HT1080 (cell line): ENCODE data around the gene REV3L. TPM values are rescaled to one million over a fixed set of nuclear protein-coding genes. Genes with fewer than 3 reads are reported as not detected.

ENCODE experiments used
- DNase-seq: peaks from one replicate; pipeline ENCODE4 v3.0.0-alpha.2; 2015; ENCODE audit warnings: low read depth
- total RNA-seq: library from RNA; depleted of rRNA; stranded (reverse); fragments of >200 nt; shearing (Covaris generic); gene quantifications from 2 replicates; pipeline ENCODE4 v1.2.3, GENCODE V29; 2014

REV3L gene
- total RNA-seq, 1 experiment from 2014 or later = 13.5 TPM

GRCh38 chr6:111427341-111428116, 55.5 kb downstream of the REV3L start:
- peak; percentile 97 for DNase-seq

- no peak for DNase-seq
Observed at GRCh38 chr6:111423960-111424846, 58.8 kb downstream of the REV3L start.

- DNase-seq = peak; percentile 61
Observed at GRCh38 chr6:111423055-111423633, 59.9 kb downstream of the REV3L start.

- peak; percentile 78 for DNase-seq
Observed at GRCh38 chr6:111418971-111419693, 63.9 kb downstream of the REV3L start.

GRCh38 chr6:111417946-111418345, 65.1 kb downstream of the REV3L start:
- DNase-seq = no peak

GRCh38 chr6:111417181-111417585, 65.8 kb downstream of the REV3L start:
- DNase-seq = no peak

GRCh38 chr6:111416529-111416928, 66.5 kb downstream of the REV3L start:
- DNase-seq = no peak

- DNase-seq = no peak
Observed at GRCh38 chr6:111414373-111414772, 68.6 kb downstream of the REV3L start.

- no peak for DNase-seq
Observed at GRCh38 chr6:111411978-111412566, 70.9 kb downstream of the REV3L start.

GRCh38 chr6:111411046-111411445, 72.0 kb downstream of the REV3L start:
- DNase-seq = no peak

- no peak for DNase-seq
Observed at GRCh38 chr6:111410371-111410770, 72.6 kb downstream of the REV3L start.

- DNase-seq = no peak
Observed at GRCh38 chr6:111409430-111409829, 73.6 kb downstream of the REV3L start.

- DNase-seq = no peak
Observed at GRCh38 chr6:111407686-111408085, 75.3 kb downstream of the REV3L start.

GRCh38 chr6:111406200-111406721, 76.8 kb downstream of the REV3L start:
- no peak for DNase-seq

- no peak for DNase-seq
Observed at GRCh38 chr6:111403388-111403787, 79.6 kb downstream of the REV3L start.

- DNase-seq = no peak
Observed at GRCh38 chr6:111399626-111400025, 83.4 kb downstream of the REV3L start.

GRCh38 chr6:111388681-111389080, 94.3 kb downstream of the REV3L start:
- no peak for DNase-seq

- no peak for DNase-seq
Observed at GRCh38 chr6:111382476-111383294, 100.3 kb downstream of the REV3L start.

GRCh38 chr6:111381728-111382127, 101.3 kb downstream of the REV3L start:
- DNase-seq = no peak

GRCh38 chr6:111381123-111381522, 101.9 kb downstream of the REV3L start:
- DNase-seq = no peak
